H9 (cell line): Measurements from ENCODE around the gene HRH1. TPM values are rescaled to one million over a fixed set of nuclear protein-coding genes. Genes with fewer than 3 reads are reported as not detected.

Experiments
- DNase-seq: peaks from one replicate; pipeline ENCODE4 v3.0.0-alpha.2; 2017
- H2AFZ ChIP-seq: one replicate; pipeline ENCODE4 v1.6.1; 2013; ENCODE audit warnings: mild to moderate bottlenecking, low read length, control low read depth, moderate library complexity
- H2AK5ac ChIP-seq: 2 replicates; pipeline ENCODE4 v1.6.1; 2013; ENCODE audit warnings: low read length, control low read depth, mixed read lengths; ENCODE audit not compliant: insufficient read length
- H2BK120ac ChIP-seq: one replicate; pipeline ENCODE4 v1.6.1; 2013; ENCODE audit warnings: low read depth, mild to moderate bottlenecking, low read length, control low read depth, inconsistent platforms; ENCODE audit not compliant: poor library complexity, severe bottlenecking
- H2BK12ac ChIP-seq: 2 replicates; pipeline ENCODE4 v1.6.1; 2013; ENCODE audit warnings: low read length, control low read depth, mixed read lengths, low read depth; ENCODE audit not compliant: insufficient read length
- H2BK15ac ChIP-seq: 2 replicates; pipeline ENCODE4 v1.6.1; 2013; ENCODE audit warnings: low read depth, low read length, control low read depth
- H2BK20ac ChIP-seq: one replicate; pipeline ENCODE4 v1.6.1; 2013; ENCODE audit warnings: low read depth, mild to moderate bottlenecking, low read length, control low read depth, inconsistent platforms; ENCODE audit not compliant: poor library complexity, severe bottlenecking
- H2BK5ac ChIP-seq: 2 replicates; pipeline ENCODE4 v1.6.1; 2013; ENCODE audit warnings: low read length, control low read depth, mixed read lengths; ENCODE audit not compliant: insufficient read length
- H3K14ac ChIP-seq: 2 replicates; pipeline ENCODE4 v1.6.1; 2013; ENCODE audit warnings: low read length, control low read depth; ENCODE audit not compliant: insufficient read depth
- H3K18ac ChIP-seq: 2 replicates; pipeline ENCODE4 v1.6.1; 2013; ENCODE audit warnings: low read depth, mild to moderate bottlenecking, mixed read lengths, low read length, control low read depth; ENCODE audit not compliant: insufficient read length
- H3K23ac ChIP-seq: 2 replicates; pipeline ENCODE4 v1.6.1; 2013; ENCODE audit warnings: low read length, control low read depth, mixed read lengths, low read depth; ENCODE audit not compliant: insufficient read length
- H3K23me2 ChIP-seq: 2 replicates; pipeline ENCODE4 v1.6.1; 2013; ENCODE audit warnings: low read depth, mild to moderate bottlenecking, mixed read lengths, low read length, control low read depth; ENCODE audit not compliant: insufficient read length, poor library complexity, severe bottlenecking
- H3K27ac ChIP-seq: 2 replicates; pipeline ENCODE4 v1.5.1; 2013; ENCODE audit warnings: low read length, control low read depth, mixed read lengths, low read depth; ENCODE audit not compliant: insufficient read length
- H3K27me3 ChIP-seq: 2 replicates; pipeline ENCODE4 v1.6.1; 2013; ENCODE audit warnings: low read length, control low read depth, inconsistent platforms; ENCODE audit not compliant: insufficient read depth
- H3K4ac ChIP-seq: 2 replicates; pipeline ENCODE4 v1.6.1; 2013; ENCODE audit warnings: low read depth, mild to moderate bottlenecking, control low read depth, inconsistent platforms, low read length, moderate library complexity
- H3K4me1 ChIP-seq: 2 replicates; pipeline ENCODE4 v1.6.1; 2013; ENCODE audit warnings: low read length, control low read depth, inconsistent platforms; ENCODE audit not compliant: insufficient read depth
- H3K4me2 ChIP-seq: 2 replicates; pipeline ENCODE4 v1.6.1; 2013; ENCODE audit warnings: low read length, control low read depth, mixed read lengths; ENCODE audit not compliant: insufficient read length, insufficient read depth
- H3K56ac ChIP-seq: 2 replicates; pipeline ENCODE4 v1.6.1; 2013; ENCODE audit warnings: low read depth, mild to moderate bottlenecking, mixed read lengths, low read length, control low read depth; ENCODE audit not compliant: insufficient read length
- H3K79me1 ChIP-seq: 2 replicates; pipeline ENCODE4 v1.6.1; 2013; ENCODE audit warnings: low read depth, mild to moderate bottlenecking, moderate library complexity, low read length, control low read depth, inconsistent platforms; ENCODE audit not compliant: insufficient read depth, poor library complexity, severe bottlenecking
- H3K79me2 ChIP-seq: 2 replicates; pipeline ENCODE4 v1.6.1; 2013; ENCODE audit warnings: low read length, control low read depth, inconsistent platforms; ENCODE audit not compliant: insufficient read depth
- H3K9ac ChIP-seq: 2 replicates; pipeline ENCODE4 v1.6.1; 2013; ENCODE audit warnings: low read length, control low read depth, mixed read lengths; ENCODE audit not compliant: insufficient read length; ENCODE audit errors: extremely low read depth
- H3K9me3 ChIP-seq: one replicate; pipeline ENCODE4 v1.6.1; 2013; ENCODE audit warnings: low read depth, low read length, inconsistent platforms; ENCODE audit not compliant: control insufficient read depth
- H3T11ph ChIP-seq: one replicate; pipeline ENCODE4 v1.6.1; 2013; ENCODE audit warnings: mild to moderate bottlenecking, low read length, control low read depth, inconsistent platforms
- H4K20me1 ChIP-seq: one replicate; pipeline ENCODE4 v1.6.1; 2013; ENCODE audit not compliant: control insufficient read depth, insufficient read length, insufficient read depth
- H4K5ac ChIP-seq: 2 replicates; pipeline ENCODE4 v1.6.1; 2013; ENCODE audit warnings: low read depth, mild to moderate bottlenecking, mixed read lengths, low read length, control low read depth; ENCODE audit not compliant: insufficient read length
- H4K8ac ChIP-seq: replicated peaks from 2 replicates; pipeline ENCODE4 v1.6.1; 2013; ENCODE audit warnings: low read length, control low read depth, mixed read lengths, low read depth; ENCODE audit not compliant: insufficient read length
- H4K91ac ChIP-seq: 2 replicates; pipeline ENCODE4 v1.6.1; 2013; ENCODE audit warnings: low read depth, mild to moderate bottlenecking, moderate library complexity, mixed read lengths, low read length, control low read depth; ENCODE audit not compliant: insufficient read length
- H3K27ac Mint-ChIP-seq, 3 experiments: 2 replicates in 2 of 3; 3 replicates in 1 of 3; pipeline ENCODE4 v1.8.0; 2020 to 2021; ENCODE audit warnings: mixed read lengths in 3 of 3, mild to moderate bottlenecking in 1 of 3, moderate library complexity in 1 of 3
- H3K27me3 Mint-ChIP-seq: 2 replicates; pipeline ENCODE4 v1.8.0; 2021; ENCODE audit warnings: low read depth, mild to moderate bottlenecking, moderate library complexity, mixed read lengths
- H3K36me3 Mint-ChIP-seq, 3 experiments: 2 replicates in 2 of 3; 3 replicates in 1 of 3; pipeline ENCODE4 v1.8.0; 2020 to 2021; ENCODE audit warnings: low read depth in 3 of 3, mixed read lengths in 3 of 3; ENCODE audit not compliant: insufficient read depth in 1 of 3
- H3K4me1 Mint-ChIP-seq, 2 experiments: 2 replicates each; pipeline ENCODE4 v1.8.0; 2020; ENCODE audit warnings: mixed read lengths in 2 of 2
- H3K4me3 Mint-ChIP-seq, 2 experiments: 2 replicates in 1 of 2; 3 replicates in 1 of 2; pipeline ENCODE4 v1.8.0; 2020 to 2021; ENCODE audit warnings: mild to moderate bottlenecking in 2 of 2, mixed read lengths in 2 of 2, moderate library complexity in 1 of 2
- H3K9me3 Mint-ChIP-seq, 2 experiments: 2 replicates in 1 of 2; 3 replicates in 1 of 2; pipeline ENCODE4 v1.8.0; 2020; ENCODE audit warnings: mild to moderate bottlenecking in 2 of 2, mixed read lengths in 2 of 2, moderate library complexity in 1 of 2
- CTCF ChIP-seq: fragments of 200-600 bp; sonication (generic); conservative IDR thresholded peaks from 3 replicates; pipeline ENCODE4 v1.8.0; 2021; ENCODE audit warnings: antibody characterized with exemption, mild to moderate bottlenecking
- WGBS: extraction: QIAGEN DNeasy Blood & Tissue Kit; methylation state at CpG from one replicate; pipeline ENCODE4 v1.1.7; 2013; ENCODE audit warnings: missing lambda C conversion rate, low lambda C conversion rate, mixed read lengths; ENCODE audit not compliant: insufficient read length; ENCODE audit errors: extremely low coverage; 5-methylcytosine and 5-hydroxymethylcytosine counted together
- total RNA-seq: library from RNA; stranded (reverse); gene quantifications from 2 replicates; pipeline ENCODE4 v1.2.1, GENCODE V29; 2021

HRH1 gene
- total RNA-seq, 1 experiment from 2014 or later = 0.74 TPM

GRCh38 chr3:11128682-11129632 is 25.3 kb upstream of the HRH1 start:
- Mint-ChIP-seq H3K27me3 (peaks cover 14% of the 10 kb centered on the region), H3K4me1 (no peaks in the 10 kb centered on the region), H3K27ac (no peak overlapping the region; a peak in 1 of 7 replicates), H3K9me3 (0 out of 5 replicates have a peak, but pooled peaks cover 0 to 2% of the 10 kb centered on the region in 2 experiments), H3K36me3 (peaks cover 0 to under 1% (median 0%) of the 10 kb centered on the region in 3 experiments; a peak in 2 of 7 replicates), H3K4me3 (no peak overlapping the region)
- Histone ChIP-seq H2BK120ac (no peak overlapping the region), H3K18ac (no peak overlapping the region), H3K27ac (no peak overlapping the region), H3K4me1 (no peaks in the 10 kb centered on the region), H3K14ac (no peak overlapping the region), H3K23ac (no peak overlapping the region), H2BK12ac (no peak overlapping the region), H3K9ac (no peak overlapping the region), H4K20me1 (no peaks in the 10 kb centered on the region), H4K8ac (no peak overlapping the region), H3T11ph (no peak overlapping the region), H3K4me2 (no peak overlapping the region), H3K79me1 (no peaks in the 10 kb centered on the region), H2BK20ac (no peak overlapping the region), H2AFZ (no peak overlapping the region), H4K91ac (no peak overlapping the region), H3K4ac (no peak overlapping the region), H3K9me3 (no peaks in the 10 kb centered on the region), H2AK5ac (no peak overlapping the region), H3K56ac (no peak overlapping the region), H3K79me2 (no peaks in the 10 kb centered on the region), H2BK15ac (no peak overlapping the region), H2BK5ac (no peak overlapping the region), H3K23me2 (no peaks in the 10 kb centered on the region), H3K27me3 (no peaks in the 10 kb centered on the region), H4K5ac (no peak overlapping the region)
- DNase-seq = no peak
- no peak for TF ChIP-seq CTCF
- WGBS = no CpG with 5 or more reads among the region's 8 CpGs
